Uterus (tissue), 4 donors: ENCODE measurements around the gene TMEM187. TPM values are rescaled to one million over a fixed set of nuclear protein-coding genes. Genes with fewer than 3 reads are reported as not detected.
A peak's percentile ranks its signal among the peaks of the same experiment; 100 is the strongest.

Source experiments
- DNase-seq, 2 donors: peaks; one replicate each; pipeline ENCODE4 v3.0.0-alpha.2; 2019 to 2020
- H3K27ac ChIP-seq, 2 donors: fragments of 200-600 bp; sonication (generic); 1 replicate in 1 of 2; 2 replicates in 1 of 2; pipeline ENCODE4 v1.5.1; 2016 to 2018
- H3K27me3 ChIP-seq, 2 donors: fragments of 200-600 bp; sonication (generic); one replicate each; pipeline ENCODE4 v1.5.1; 2018 to 2019; ENCODE audit warnings: control low read depth in 1 of 2
- H3K36me3 ChIP-seq, 2 donors: fragments of 200-600 bp; sonication (generic); one replicate each; pipeline ENCODE4 v1.5.1; 2019; ENCODE audit warnings: control low read depth in 1 of 2
- H3K4me1 ChIP-seq, 2 donors: fragments of 200-600 bp; sonication (generic); one replicate each; pipeline ENCODE4 v1.5.1; 2018 to 2019; ENCODE audit warnings: control low read depth in 1 of 2
- H3K4me3 ChIP-seq, 2 donors: fragments of 200-600 bp; sonication (generic); 1 replicate in 1 of 2; 2 replicates in 1 of 2; pipeline ENCODE4 v1.5.1; 2018 to 2019; ENCODE audit warnings: mild to moderate bottlenecking in 1 of 2
- H3K9me3 ChIP-seq, 2 donors: fragments of 200-600 bp; sonication (generic); one replicate each; pipeline ENCODE4 v1.5.1; 2019; ENCODE audit warnings: control low read depth in 1 of 2
- CTCF ChIP-seq, 4 experiments: fragments of 200-600 bp in 2 of 4; fragments of 450-650 bp in 2 of 4; sonication (generic) in 2 of 4; IDR thresholded peaks; one replicate each; pipeline ENCODE4 v1.5.1; 2016 to 2019; ENCODE audit warnings: antibody characterized with exemption in 4 of 4, mild to moderate bottlenecking in 2 of 4, moderate library complexity in 1 of 4
- POLR2A ChIP-seq, 2 donors: fragments of 450-650 bp; IDR thresholded peaks; one replicate each; pipeline ENCODE4 v1.6.1; 2016; ENCODE audit warnings: antibody characterized with exemption in 2 of 2, mild to moderate bottlenecking in 1 of 2, moderate library complexity in 1 of 2
- intact Hi-C: fragments of 100-400 bp; cut with DNase I; formaldehyde crosslinking; loops from one replicate; pipeline ENCODE4 v1.15.1; 2023; ENCODE audit warnings: low total_unique reads
- total RNA-seq, 4 donors: library from RNA; depleted of rRNA in 3 of 4; stranded (reverse); fragments of >200 nt in 3 of 4; gene quantifications; one replicate each; pipeline versions ENCODE4 v1.1.0 to v1.2.4, GENCODE V29; 2014 to 2023
- donor health status: DM: yes; HTN: yes; CAD: no.

TMEM187 gene
- total RNA-seq, 4 donors from 2014 or later = 2.5 to 9.6 (median 6.2) TPM; not detected in 1

- H3K27me3 ChIP-seq = no peaks in the 10 kb centered on the region
- no peaks in the 10 kb centered on the region for H3K9me3 ChIP-seq
- peaks cover under 1 to 5% of the 10 kb centered on the region in 2 donors for H3K4me1 ChIP-seq
- no peak for DNase-seq
- TF ChIP-seq CTCF (IDR thresholded peaks at IDR 0.05) (no peak), POLR2A (IDR thresholded peaks at IDR 0.05) (no peak)
- H3K4me3 ChIP-seq = no peak overlapping the region
- no peak overlapping the region for H3K27ac ChIP-seq
- intact Hi-C loops = no loop called here
- H3K36me3 ChIP-seq = no peaks in the 10 kb centered on the region
Observed at GRCh38 chrX:153932220-153932915, 40.2 kb upstream of the TMEM187 start.

- intact Hi-C loops = no loop called here
- H3K4me1 ChIP-seq = peaks cover 0 to 5% of the 10 kb centered on the region in 2 donors
- DNase-seq = no peak
- H3K27me3 ChIP-seq = no peaks in the 10 kb centered on the region
- TF ChIP-seq CTCF (IDR thresholded peaks at IDR 0.05) = no peak
- TF ChIP-seq POLR2A (IDR thresholded peaks at IDR 0.05) = no peak
- no peaks in the 10 kb centered on the region for H3K36me3 ChIP-seq
- peak overlapping the region; percentile 31 to 82 for H3K4me3 ChIP-seq
- no peak overlapping the region for H3K27ac ChIP-seq
- no peaks in the 10 kb centered on the region for H3K9me3 ChIP-seq
Observed at GRCh38 chrX:153933748-153934147, 38.8 kb upstream of the TMEM187 start.

GRCh38 chrX:153934148-153934761, 38.3 kb upstream of the TMEM187 start:
- Histone ChIP-seq H3K9me3 (no peaks in the 10 kb centered on the region), H3K27me3 (no peaks in the 10 kb centered on the region), H3K4me1 (peaks cover 0 to 5% of the 10 kb centered on the region in 2 donors), H3K4me3 (peak overlapping the region; percentile 31 to 82), H3K36me3 (no peaks in the 10 kb centered on the region), H3K27ac (peak overlapping the region in 1 of 2 donors; percentile 47)
- TF ChIP-seq POLR2A (IDR thresholded peaks at IDR 0.05) = no peak
- TF ChIP-seq CTCF (IDR thresholded peaks at IDR 0.05) = no peak
- intact Hi-C loops = no loop called here
- no peak for DNase-seq

- no peaks in the 10 kb centered on the region for H3K36me3 ChIP-seq
- TF ChIP-seq CTCF (IDR thresholded peaks at IDR 0.05) (no peak), POLR2A (IDR thresholded peaks at IDR 0.05) (peak in 1 of 2 donors; percentile 55)
- peaks cover 0 to 5% of the 10 kb centered on the region in 2 donors for H3K4me1 ChIP-seq
- peak; percentile 66 to 78 for DNase-seq
- no peaks in the 10 kb centered on the region for H3K27me3 ChIP-seq
- intact Hi-C loops = no loop called here
- peak within 1 kb of the TSS in 1 of 2 donors; percentile 65 for H3K27ac ChIP-seq
- peak within 1 kb of the TSS; percentile 31 to 82 for H3K4me3 ChIP-seq
- H3K9me3 ChIP-seq = no peaks in the 10 kb centered on the region
Observed at GRCh38 chrX:153934762-153935325, 37.7 kb upstream of the TMEM187 start, which contains the start of gene NAA10. TSS of gene NAA10 (minus strand) at chrX:153935037. CDS start at chrX:153934904, 133 bp downstream.
